Mesenchymal stem cell (in vitro differentiated cells and primary cell): ENCODE results near the gene AP2M1.

Experiments
- DNase-seq: peaks from one replicate; pipeline ENCODE4 v3.0.0-alpha.2; 2013
- H2AFZ ChIP-seq: one replicate; pipeline ENCODE4 v1.6.1; 2013; ENCODE audit warnings: low read depth, mild to moderate bottlenecking, control low read depth, inconsistent platforms, low read length, moderate library complexity
- H2AK5ac ChIP-seq: 2 replicates; pipeline ENCODE4 v1.6.1; 2013; ENCODE audit warnings: low read length, moderate library complexity, mild to moderate bottlenecking, inconsistent platforms; ENCODE audit not compliant: severe bottlenecking
- H2BK120ac ChIP-seq: one replicate; pipeline ENCODE4 v1.6.1; 2013; ENCODE audit warnings: low read depth, mild to moderate bottlenecking, inconsistent platforms, low read length, moderate library complexity
- H2BK12ac ChIP-seq, 2 experiments: one replicate each; pipeline ENCODE4 v1.6.1; 2013; ENCODE audit warnings: inconsistent platforms in 2 of 2, low read length in 2 of 2, mild to moderate bottlenecking in 2 of 2, moderate library complexity in 2 of 2, control low read depth in 1 of 2
- H2BK15ac ChIP-seq: one replicate; pipeline ENCODE4 v1.6.1; 2013; ENCODE audit warnings: mild to moderate bottlenecking, low read depth, inconsistent platforms; ENCODE audit not compliant: poor library complexity, severe bottlenecking
- H2BK5ac ChIP-seq: 2 replicates; pipeline ENCODE4 v1.6.1; 2013; ENCODE audit warnings: low read depth, mild to moderate bottlenecking, low read length, control low read depth, inconsistent platforms; ENCODE audit not compliant: poor library complexity, severe bottlenecking
- H3K14ac ChIP-seq, 2 experiments: one replicate each; pipeline ENCODE4 v1.6.1; 2013; ENCODE audit warnings: inconsistent platforms in 2 of 2, low read length in 2 of 2, control low read depth in 1 of 2, mild to moderate bottlenecking in 1 of 2, moderate library complexity in 1 of 2
- H3K18ac ChIP-seq, 2 experiments: one replicate each; pipeline ENCODE4 v1.6.1; 2013; ENCODE audit warnings: inconsistent platforms in 2 of 2, low read length in 2 of 2, control low read depth in 1 of 2, low read depth in 1 of 2, mild to moderate bottlenecking in 1 of 2
- H3K23ac ChIP-seq, 2 experiments: one replicate each; pipeline ENCODE4 v1.6.1; 2013; ENCODE audit warnings: inconsistent platforms in 2 of 2, low read length in 2 of 2, mild to moderate bottlenecking in 2 of 2, moderate library complexity in 2 of 2, control low read depth in 1 of 2
- H3K27ac ChIP-seq: 2 replicates; pipeline ENCODE4 v1.5.1; 2013; ENCODE audit warnings: mild to moderate bottlenecking, moderate library complexity, low read length, control low read depth, inconsistent platforms; ENCODE audit not compliant: poor library complexity, severe bottlenecking
- H3K27me3 ChIP-seq, 2 experiments: 2 replicates each; pipeline versions ENCODE4 v1.6.1 to v1.7.0; 2013; ENCODE audit warnings: low read length in 2 of 2, mild to moderate bottlenecking in 2 of 2, moderate library complexity in 2 of 2, control low read depth in 1 of 2, inconsistent platforms in 1 of 2; ENCODE audit not compliant: control insufficient read depth in 1 of 2, insufficient read depth in 1 of 2
- H3K36me3 ChIP-seq, 2 experiments: 2 replicates each; pipeline versions ENCODE4 v1.6.1 to v1.7.0; 2013; ENCODE audit warnings: low read length in 2 of 2, control low read depth in 1 of 2, inconsistent platforms in 1 of 2, low read depth in 1 of 2, mild to moderate bottlenecking in 1 of 2; ENCODE audit not compliant: insufficient read depth in 2 of 2, control insufficient read depth in 1 of 2
- H3K4ac ChIP-seq, 2 experiments: one replicate each; pipeline ENCODE4 v1.6.1; 2013; ENCODE audit warnings: inconsistent platforms in 2 of 2, low read length in 2 of 2, mild to moderate bottlenecking in 2 of 2, moderate library complexity in 2 of 2, control low read depth in 1 of 2, low read depth in 1 of 2
- H3K4me1 ChIP-seq: 2 replicates; pipeline ENCODE4 v1.6.1; 2013; ENCODE audit warnings: low read depth, low read length, control low read depth; ENCODE audit not compliant: control insufficient read depth, insufficient read depth
- H3K4me2 ChIP-seq: 2 replicates; pipeline ENCODE4 v1.6.1; 2013; ENCODE audit warnings: low read length, mild to moderate bottlenecking, inconsistent platforms; ENCODE audit not compliant: poor library complexity, severe bottlenecking
- H3K4me3 ChIP-seq, 2 experiments: 2 replicates each; pipeline versions ENCODE4 v1.5.1 to v1.7.0; 2013; ENCODE audit warnings: low read length in 2 of 2, mild to moderate bottlenecking in 2 of 2, control low read depth in 1 of 2, low read depth in 1 of 2; ENCODE audit not compliant: insufficient read depth in 1 of 2
- H3K79me1 ChIP-seq: replicated peaks from 2 replicates; pipeline ENCODE4 v1.6.1; 2013; ENCODE audit warnings: mild to moderate bottlenecking, control low read depth, low read length, inconsistent platforms; ENCODE audit not compliant: poor library complexity, severe bottlenecking
- H3K9ac ChIP-seq: 2 replicates; pipeline ENCODE4 v1.7.0; 2013; ENCODE audit warnings: mild to moderate bottlenecking, low read length, moderate library complexity
- H3K9me3 ChIP-seq: 2 replicates; pipeline ENCODE4 v1.7.0; 2013; ENCODE audit warnings: mild to moderate bottlenecking, low read length; ENCODE audit not compliant: control insufficient read depth
- H4K8ac ChIP-seq: one replicate; pipeline ENCODE4 v1.6.1; 2013; ENCODE audit warnings: inconsistent platforms, mild to moderate bottlenecking, low read length, moderate library complexity
- H4K91ac ChIP-seq: one replicate; pipeline ENCODE4 v1.6.1; 2013; ENCODE audit warnings: mild to moderate bottlenecking, low read length, inconsistent platforms
- WGBS: methylation state at CpG from one replicate; pipeline ENCODE4 v1.1.7; 2013; ENCODE audit warnings: mixed read lengths; 5-methylcytosine and 5-hydroxymethylcytosine counted together

The AP2M1 gene

GRCh38 chr3:184144505-184144904 lies 30.1 kb upstream of the AP2M1 start:
- Histone ChIP-seq H2AFZ (no peak overlapping the region), H2BK12ac (no peak overlapping the region), H3K9ac (peak overlapping the region; percentile 17), H2AK5ac (peak overlapping the region; percentile 34), H3K4me3 (no peak overlapping the region), H2BK5ac (no peak overlapping the region), H4K8ac (no peak overlapping the region), H3K27ac (peak overlapping the region; percentile 13), H3K36me3 (peaks cover 43 to 71% of the 10 kb centered on the region in 2 experiments), H3K4me2 (no peak overlapping the region), H3K4ac (no peak overlapping the region), H4K91ac (no peak overlapping the region), H2BK15ac (no peak overlapping the region), H3K18ac (no peak overlapping the region), H3K79me1 (peaks cover 24% of the 10 kb centered on the region), H3K14ac (no peak overlapping the region), H3K9me3 (no peaks in the 10 kb centered on the region), H2BK120ac (no peak overlapping the region), H3K4me1 (peaks cover 5% of the 10 kb centered on the region), H3K23ac (no peak overlapping the region), H3K27me3 (no peaks in the 10 kb centered on the region)
- DNase-seq: no peak
- 100% methylated on average over 5 of the region's 5 CpGs for WGBS

GRCh38 chr3:184145111-184145524 lies 29.5 kb upstream of the AP2M1 start:
- DNase-seq: peak; percentile 30
- H3K27me3 ChIP-seq: no peaks in the 10 kb centered on the region

DNA sequence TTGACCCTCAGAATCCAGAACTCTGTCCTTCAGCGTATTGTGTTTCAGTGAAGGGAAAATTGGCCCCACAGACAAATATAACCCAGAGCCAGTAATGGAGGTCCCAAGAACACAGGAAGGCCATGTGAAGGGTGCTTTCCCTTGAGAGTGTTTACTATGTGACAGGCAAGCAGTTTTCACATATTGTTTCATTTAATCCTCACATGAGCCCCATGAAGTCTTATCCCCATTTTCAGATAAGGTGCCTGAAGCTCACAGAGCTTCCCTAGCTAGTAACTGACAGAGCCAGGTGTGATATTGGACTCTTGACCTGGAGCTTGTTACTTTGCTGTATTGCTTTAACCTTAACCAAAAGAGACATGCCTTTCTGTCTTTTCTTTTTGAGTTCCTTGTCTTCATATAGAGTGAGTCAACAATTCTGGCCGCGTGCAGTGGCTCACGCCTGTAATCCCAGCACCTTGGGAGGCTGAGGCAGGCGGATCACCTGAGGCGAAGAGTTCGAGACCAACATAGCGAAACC lies 28.8 kb upstream of the AP2M1 start:
- H2BK120ac ChIP-seq: no peak overlapping the region
- peak overlapping the region; percentile 22 for H2AK5ac ChIP-seq
- H3K14ac ChIP-seq: no peak overlapping the region
- peaks cover 7% of the 10 kb centered on the region for H3K4me1 ChIP-seq
- peaks cover 38 to 61% of the 10 kb centered on the region in 2 experiments for H3K36me3 ChIP-seq
- H2BK12ac ChIP-seq: no peak overlapping the region
- WGBS: 85% methylated on average over 8 of the region's 8 CpGs
- no peak overlapping the region for H3K23ac ChIP-seq
- H3K27ac ChIP-seq: no peak overlapping the region
- no peak for DNase-seq
- peaks cover 16% of the 10 kb centered on the region for H3K79me1 ChIP-seq
- no peak overlapping the region for H3K4ac ChIP-seq
- no peak overlapping the region for H2BK15ac ChIP-seq
- no peak overlapping the region for H2BK5ac ChIP-seq
- no peak overlapping the region for H3K18ac ChIP-seq
- no peak overlapping the region for H4K91ac ChIP-seq
- H3K9ac ChIP-seq: peak overlapping the region; percentile 37
- H3K9me3 ChIP-seq: no peaks in the 10 kb centered on the region
- no peaks in the 10 kb centered on the region for H3K27me3 ChIP-seq
- H2AFZ ChIP-seq: no peak overlapping the region
- no peak overlapping the region for H4K8ac ChIP-seq
- no peak overlapping the region for H3K4me2 ChIP-seq
- H3K4me3 ChIP-seq: no peak overlapping the region

More at GRCh38 chr3:184145111-184145524, 29.5 kb upstream of the AP2M1 start:
- Histone ChIP-seq H2BK12ac (no peak overlapping the region), H2AK5ac (no peak overlapping the region), H3K4me3 (no peak overlapping the region), H3K23ac (no peak overlapping the region), H2BK120ac (no peak overlapping the region), H3K36me3 (peaks cover 43 to 68% of the 10 kb centered on the region in 2 experiments), H3K27ac (peak overlapping the region; percentile 13), H3K9me3 (no peaks in the 10 kb centered on the region), H2BK5ac (no peak overlapping the region), H3K14ac (no peak overlapping the region), H3K4me1 (peaks cover 7% of the 10 kb centered on the region), H3K79me1 (peaks cover 23% of the 10 kb centered on the region), H3K4ac (no peak overlapping the region), H3K4me2 (no peak overlapping the region), H2AFZ (no peak overlapping the region), H2BK15ac (no peak overlapping the region), H4K91ac (no peak overlapping the region), H3K18ac (no peak overlapping the region), H3K9ac (peak overlapping the region; percentile 37), H4K8ac (no peak overlapping the region)
- 65% methylated on average over 4 of the region's 4 CpGs for WGBS

- Histone ChIP-seq H3K4me2 (no peak overlapping the region), H3K4me3 (no peak overlapping the region), H3K23ac (no peak overlapping the region), H4K91ac (no peak overlapping the region), H2AFZ (no peak overlapping the region), H2BK15ac (no peak overlapping the region), H3K36me3 (peaks cover 20 to 39% of the 10 kb centered on the region in 2 experiments), H2AK5ac (no peak overlapping the region), H3K9ac (no peak overlapping the region), H3K27me3 (no peaks in the 10 kb centered on the region), H3K4me1 (peaks cover 7% of the 10 kb centered on the region), H4K8ac (no peak overlapping the region), H3K4ac (no peak overlapping the region), H3K27ac (no peak overlapping the region), H3K9me3 (no peaks in the 10 kb centered on the region), H2BK12ac (no peak overlapping the region), H2BK5ac (no peak overlapping the region), H2BK120ac (no peak overlapping the region), H3K79me1 (peaks cover 14% of the 10 kb centered on the region), H3K18ac (no peak overlapping the region), H3K14ac (no peak overlapping the region)
- no peak for DNase-seq
- 100% methylated on average over 2 of the region's 3 CpGs for WGBS
Observed at GRCh38 chr3:184148076-184148475, 26.6 kb upstream of the AP2M1 start.
